ENCODE results near the gene FNDC3B.

FNDC3B gene

DNA sequence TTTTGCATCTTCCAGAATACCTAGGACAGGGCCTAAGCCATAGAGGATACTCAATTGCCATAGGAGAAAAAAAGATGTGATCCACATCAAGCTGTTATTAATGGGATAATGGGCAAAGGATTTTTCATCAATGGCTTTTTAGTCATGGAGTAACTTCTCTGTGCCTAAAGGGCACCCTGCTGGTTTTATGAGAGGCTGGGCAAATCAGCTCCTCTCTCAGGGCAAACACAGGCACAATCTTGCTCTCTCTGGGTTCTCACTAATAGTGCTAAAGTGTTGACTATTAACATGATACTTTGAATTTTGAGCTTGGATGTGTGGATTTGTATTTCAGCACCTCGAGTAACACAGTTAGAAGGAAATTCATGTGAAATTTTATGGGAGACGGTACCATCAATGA lies 341.3 kb downstream of the FNDC3B start:
- no peak for DNase-seq

DNA sequence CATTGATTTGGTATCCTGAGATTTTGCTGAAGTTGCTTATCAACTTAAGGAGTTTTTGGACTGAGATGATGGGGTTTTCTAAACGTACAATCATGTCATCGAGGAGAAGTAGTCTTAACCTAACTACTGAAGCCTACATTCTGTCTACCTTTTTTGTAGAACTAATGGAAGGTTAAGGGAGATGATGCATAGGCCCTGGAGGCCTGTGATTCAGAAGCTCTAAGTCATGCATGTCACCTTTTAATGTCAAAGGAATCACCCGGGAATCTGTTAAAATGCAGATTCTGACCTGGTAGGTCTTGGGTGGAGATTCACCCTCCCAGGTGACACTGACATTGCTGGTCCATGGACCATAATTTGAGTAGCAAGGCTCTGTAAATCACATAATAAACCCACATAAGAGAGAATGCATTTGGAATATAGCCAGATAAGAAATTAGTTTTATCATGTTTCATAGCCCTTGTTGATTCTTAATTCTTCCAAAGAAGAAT lies 344.0 kb downstream of the FNDC3B start:
- no peak for DNase-seq

DNA sequence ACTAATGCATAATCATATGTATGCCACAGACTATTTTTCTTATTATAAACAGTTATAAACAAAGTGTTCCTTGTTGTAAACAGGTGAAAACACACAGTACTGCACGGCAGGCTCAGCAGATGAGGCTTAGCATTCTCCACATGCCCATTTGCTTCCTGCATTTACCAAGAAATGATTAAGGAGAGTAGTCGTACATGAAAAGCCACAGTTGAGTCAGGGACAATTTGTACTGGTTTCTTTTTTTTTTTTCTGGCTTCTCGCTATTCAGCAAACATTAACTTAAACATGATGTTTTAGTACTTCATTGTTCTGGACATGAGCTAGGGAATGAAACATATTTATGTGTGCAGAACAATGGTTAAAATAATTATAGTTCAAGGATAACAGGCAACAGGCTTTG lies 345.5 kb downstream of the FNDC3B start:
- DNase-seq = no peak

DNA sequence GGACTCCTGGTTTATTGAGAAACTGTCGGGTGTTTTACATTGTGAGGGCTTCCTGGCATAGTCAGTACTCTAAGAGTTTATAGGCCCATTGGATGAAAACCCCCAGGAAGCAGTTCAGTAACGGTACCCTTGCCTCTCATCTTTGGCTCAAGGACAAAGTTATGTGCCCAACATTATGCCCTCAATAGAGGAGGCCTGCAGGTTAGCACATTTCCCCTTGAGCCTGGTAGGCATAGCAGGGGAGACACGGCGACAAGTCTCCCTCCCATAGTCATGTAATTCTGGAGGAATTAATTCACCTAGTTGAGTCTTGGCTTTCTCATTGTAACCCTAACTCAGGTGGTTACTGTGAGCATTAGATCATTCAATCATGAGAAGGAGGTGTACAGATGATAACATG lies 348.4 kb downstream of the FNDC3B start:
- DNase-seq = no peak

DNA sequence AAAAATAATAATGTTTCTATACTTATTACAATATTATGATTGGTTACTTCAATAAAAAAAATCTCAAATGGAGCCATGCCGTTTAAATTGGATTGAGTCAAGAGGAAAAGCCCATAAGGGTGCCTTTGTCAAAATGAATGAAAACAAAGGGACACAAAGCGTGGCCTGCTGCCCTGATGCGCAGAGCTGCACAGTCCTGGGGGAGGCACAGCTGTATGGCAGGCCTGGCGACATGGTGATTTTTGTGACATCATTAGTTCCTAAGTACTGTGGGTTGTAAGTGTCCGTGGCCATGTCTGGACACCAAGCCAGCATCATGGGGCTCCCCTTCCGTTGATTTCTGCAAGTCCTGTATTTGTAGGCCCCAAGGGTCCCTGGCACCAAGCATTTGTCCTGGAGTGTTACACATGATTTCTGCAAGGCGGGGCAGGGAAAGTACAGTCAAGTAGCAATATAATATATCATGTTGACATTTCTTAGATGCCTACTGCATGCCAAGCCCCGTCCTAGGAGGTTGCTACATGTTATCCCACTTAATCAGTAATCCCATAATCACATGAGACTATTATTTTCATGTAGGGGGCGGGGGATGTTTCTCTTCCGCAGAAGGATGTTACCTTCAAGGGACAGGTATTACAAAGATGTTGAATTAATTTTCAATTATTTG lies 349.2 kb downstream of the FNDC3B start:
- no peak for DNase-seq

DNA sequence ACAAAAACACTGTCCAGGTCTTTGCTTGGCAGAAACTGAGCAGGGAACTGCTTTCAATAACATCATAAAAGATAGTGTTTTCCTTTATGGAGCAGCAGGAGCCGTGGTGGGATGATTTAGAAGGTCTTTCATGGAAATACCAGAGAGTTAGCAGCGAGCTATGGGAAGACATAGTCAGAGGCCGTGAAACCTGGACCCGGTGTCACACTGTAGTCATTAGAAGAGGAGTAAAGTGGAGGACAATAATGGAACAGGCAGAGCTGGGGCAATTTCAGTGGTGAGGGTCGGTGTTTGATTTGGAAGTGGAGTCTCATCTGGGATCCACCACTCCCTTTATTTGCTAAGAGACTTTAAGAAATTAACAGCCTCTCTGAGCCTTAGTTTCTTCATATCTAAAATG lies 351.4 kb downstream of the FNDC3B start:
- no peak for DNase-seq

DNA sequence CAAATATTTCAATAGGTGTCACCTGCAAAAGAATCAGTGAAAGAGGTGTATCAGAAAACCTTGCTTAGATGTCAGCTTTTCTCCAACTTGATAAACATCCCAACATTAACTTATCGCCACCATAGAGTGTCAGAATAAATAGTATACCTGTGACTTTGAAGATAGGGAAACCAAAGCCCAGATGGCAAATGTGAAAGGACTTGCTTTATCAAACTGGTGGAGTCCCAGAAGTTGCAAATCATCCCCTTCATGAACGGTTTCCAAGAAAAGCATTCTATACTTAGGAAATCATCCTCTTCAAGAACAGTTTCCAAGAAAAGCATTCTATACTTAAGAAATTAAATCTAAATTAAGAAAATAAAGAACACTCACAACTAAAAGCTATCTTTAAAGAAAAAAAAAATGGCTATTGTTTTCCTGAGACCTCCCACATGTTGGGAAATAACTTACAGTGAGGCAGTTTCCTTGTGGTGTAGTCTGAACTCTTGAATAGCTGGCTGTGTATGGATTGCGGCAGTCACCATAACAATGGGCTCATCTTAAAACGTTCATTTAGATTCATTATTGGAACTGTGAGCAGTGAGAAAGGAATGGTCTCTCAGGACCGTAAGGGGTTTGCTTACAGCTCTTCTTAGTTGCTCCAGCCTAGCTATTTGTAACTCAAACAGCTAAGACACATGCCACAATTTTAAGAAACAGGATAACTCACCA lies 352.4 kb downstream of the FNDC3B start:
- no peak for DNase-seq

DNA sequence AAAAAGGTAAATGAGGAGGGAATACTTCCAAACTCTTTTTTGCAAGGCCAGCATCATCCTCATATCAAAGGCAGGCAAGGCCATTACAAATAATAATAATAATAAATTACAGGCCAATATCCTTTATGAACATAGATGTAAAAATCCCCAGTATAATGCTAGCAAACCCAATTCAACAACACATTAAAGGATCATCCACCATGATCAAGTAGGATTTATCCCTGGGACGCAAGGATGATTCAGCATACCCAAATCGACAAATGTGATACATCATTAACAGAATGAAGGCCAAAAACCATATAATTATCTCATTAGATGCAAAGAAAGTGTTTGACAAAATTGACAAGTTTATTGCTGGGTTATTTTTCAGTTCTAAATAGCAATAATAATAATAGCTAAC lies 355.3 kb downstream of the FNDC3B start:
- no peak for DNase-seq

DNA sequence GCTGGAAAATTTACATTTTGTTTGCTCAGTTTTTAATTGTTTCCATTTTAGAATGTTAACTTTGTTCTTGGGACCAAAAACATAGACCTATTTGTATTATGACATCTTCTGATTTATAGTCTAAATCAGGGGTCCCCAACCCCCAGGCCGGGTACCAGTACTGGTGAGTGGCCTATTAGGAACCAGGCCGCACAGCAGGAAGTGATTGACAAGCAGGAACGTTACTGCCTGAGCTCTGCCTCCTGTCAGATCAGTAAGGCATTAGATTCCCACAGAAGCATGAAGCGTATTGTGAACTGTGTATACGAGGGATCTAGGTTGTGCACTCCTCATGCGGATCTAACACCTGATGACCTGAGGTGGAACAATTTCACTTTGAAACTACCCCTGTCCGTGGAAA lies 357.0 kb downstream of the FNDC3B start:
- DNase-seq = no peak

DNA sequence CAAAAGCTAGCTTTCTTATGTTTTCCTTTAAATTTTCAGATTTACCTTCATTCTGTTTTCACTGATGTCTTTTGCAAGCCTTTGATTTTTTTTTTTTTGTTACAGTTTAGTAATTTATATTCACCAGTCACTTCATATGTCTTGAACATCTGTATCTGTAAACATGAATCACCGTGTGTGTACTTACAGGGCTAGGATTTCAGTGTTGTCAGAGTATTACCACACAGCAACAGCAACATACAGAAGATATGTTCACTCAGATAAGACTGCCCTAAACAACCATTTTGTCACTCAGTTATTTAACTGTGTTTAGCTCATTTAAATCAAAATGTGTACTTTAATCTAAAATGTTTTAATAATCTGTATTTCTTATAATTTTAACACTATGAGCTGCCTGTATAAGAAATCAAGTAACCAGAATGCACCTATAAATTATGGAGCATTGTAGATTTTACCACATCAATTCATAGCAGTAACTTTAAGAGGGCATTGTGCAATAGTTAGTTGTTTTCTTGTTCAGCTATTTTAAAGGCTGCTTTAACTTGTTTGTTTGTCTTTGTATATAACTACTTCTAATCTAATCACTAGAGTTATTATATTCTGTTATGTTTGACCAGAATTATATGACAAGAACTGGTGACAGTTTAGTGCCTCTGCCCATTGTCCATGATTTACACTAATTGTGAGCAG lies 358.5 kb downstream of the FNDC3B start:
- DNase-seq = no peak

DNA sequence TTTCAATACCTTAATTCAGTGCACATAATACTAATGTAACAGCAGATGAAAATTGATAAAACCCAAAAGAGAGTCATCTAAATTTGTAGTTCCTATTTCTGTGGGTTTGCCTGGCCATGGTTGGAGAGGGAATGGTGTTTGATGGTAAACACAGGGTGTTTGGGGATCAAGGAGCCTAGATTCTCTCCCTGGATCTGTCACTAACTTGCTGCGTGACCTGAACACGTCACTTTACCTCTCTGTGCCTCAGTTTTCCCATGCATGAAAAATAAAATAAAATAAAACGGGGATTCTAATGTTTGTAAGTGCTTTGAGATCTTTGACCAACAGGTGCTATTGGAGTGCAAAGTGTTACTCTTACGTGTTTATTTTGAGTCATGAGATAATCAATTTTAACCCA lies 359.1 kb downstream of the FNDC3B start:
- no peak for DNase-seq

DNA sequence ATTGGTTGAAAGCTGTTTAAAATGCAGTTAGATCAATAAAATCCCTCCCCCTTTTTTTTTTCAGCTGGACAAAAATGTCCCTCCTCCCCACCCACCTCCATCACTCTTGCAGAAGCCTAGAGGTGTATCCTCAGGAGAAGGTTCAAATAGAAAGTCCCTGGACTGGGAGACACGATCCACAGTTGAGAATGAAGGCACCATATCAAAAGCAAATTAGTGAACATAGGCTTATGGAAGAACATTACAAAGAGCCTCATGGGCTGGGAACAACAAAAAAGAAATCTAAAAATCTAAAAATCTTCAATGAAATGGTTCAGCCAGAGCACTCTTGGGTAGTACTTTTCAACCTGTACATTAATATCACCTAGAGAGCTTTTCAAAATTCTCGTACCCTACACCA lies 362.7 kb downstream of the FNDC3B start:
- no peak for DNase-seq

DNA sequence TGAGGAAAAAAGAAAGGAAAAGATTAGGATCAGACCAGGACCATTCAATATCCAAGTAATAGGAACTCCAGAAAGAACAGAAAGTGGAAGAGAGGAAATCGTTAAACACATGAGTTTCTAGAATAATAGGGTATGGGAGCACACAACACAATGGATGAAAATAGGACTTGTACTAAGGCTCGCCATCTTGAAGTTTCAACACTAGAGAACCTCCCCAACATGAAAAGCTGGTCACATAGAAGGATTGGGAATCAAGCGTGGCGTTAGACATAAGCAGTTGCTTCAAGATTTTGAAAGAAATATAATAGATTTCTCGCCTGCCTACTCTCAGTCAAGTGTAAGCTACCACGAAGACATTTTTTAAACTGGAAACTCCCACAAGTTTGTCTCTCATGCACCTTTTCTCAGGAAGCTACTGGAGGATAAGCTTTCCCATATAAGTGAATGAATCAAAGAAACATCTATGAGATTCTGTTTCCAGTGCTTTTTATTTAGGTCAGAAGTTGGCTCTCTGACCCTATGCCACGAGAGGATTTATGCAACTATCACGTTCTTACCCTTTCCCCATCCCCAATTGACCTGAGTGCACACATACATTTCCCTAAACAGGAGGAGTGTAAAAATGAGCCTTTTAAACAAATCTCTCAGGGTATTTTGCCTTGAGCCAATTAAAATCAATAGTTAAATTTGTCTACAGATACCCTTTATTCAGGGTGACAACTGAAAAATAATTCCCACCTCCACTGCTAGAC lies 363.7 kb downstream of the FNDC3B start:
- DNase-seq = no peak

DNA sequence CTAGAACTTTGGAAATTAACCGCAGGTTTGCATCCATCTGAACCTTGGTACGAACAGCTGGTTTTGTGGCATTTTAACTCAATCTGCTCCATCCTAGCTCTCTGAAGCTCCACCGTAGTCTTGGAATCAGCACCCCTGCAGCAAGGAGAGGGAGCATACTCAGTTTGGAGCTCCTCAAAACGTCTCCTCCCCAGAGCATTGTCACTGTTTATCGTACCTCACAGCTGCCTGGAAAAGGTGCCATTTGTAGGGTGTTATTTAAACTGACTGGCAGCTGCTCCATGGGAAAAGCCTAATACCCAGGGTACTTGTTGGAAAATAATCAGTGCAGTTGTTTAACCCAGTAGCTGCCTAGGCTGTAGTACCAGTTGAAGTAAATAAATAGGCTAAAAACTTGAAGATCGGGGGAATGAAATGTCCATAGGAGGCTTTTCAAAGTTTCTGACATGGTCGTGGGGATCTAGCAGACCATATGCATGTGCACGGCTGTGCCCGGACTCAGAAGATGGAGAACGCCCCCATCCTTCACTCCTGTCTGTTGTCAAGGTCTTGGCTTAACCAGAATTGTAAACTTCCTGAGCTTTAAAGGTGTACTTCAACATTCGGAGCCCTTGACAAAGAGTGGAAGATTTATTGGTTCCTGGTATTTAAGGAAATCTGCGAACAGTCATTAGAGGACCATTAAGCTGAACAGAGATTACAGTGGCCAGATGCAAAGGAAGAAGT lies 365.0 kb downstream of the FNDC3B start:
- DNase-seq = no peak

DNA sequence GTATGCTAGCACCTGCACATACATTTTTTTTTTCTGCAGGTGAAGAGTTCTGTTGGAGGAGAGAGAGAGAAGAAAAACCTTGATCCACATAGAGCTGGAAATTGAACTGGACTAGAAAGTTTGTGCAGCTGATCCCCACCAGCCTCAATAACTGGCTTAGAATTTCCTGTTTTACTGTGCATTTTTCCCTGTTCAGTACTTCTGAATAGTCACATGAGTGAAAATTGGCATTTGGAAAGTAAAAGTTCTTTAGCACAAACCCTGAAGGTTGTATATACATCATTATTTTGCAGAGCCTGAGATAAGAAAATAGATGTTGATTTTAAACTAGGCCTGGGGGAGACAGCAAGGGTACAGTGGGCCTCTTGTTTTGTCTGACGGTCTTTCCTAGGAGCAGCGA lies 366.5 kb downstream of the FNDC3B start:
- DNase-seq = no peak

DNA sequence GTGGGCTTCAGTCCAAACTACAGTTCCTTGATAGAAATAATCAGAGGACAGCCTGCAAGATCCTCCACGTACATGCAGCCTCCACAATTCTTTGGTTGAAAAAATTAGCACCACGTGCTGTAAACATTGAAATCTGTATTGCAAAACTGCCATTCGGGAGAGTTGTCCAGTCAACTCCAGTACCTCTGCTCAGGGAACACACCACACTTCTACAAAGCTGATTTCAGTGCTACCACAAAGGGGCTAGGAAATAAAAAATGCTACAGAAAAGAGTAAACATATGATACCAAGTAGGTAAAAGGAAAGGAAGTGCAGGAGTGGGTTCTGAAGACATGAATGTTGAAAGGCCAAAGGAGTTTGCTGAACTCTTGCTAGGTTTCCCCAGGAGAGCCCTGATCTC lies 368.5 kb downstream of the FNDC3B start:
- DNase-seq = no peak

DNA sequence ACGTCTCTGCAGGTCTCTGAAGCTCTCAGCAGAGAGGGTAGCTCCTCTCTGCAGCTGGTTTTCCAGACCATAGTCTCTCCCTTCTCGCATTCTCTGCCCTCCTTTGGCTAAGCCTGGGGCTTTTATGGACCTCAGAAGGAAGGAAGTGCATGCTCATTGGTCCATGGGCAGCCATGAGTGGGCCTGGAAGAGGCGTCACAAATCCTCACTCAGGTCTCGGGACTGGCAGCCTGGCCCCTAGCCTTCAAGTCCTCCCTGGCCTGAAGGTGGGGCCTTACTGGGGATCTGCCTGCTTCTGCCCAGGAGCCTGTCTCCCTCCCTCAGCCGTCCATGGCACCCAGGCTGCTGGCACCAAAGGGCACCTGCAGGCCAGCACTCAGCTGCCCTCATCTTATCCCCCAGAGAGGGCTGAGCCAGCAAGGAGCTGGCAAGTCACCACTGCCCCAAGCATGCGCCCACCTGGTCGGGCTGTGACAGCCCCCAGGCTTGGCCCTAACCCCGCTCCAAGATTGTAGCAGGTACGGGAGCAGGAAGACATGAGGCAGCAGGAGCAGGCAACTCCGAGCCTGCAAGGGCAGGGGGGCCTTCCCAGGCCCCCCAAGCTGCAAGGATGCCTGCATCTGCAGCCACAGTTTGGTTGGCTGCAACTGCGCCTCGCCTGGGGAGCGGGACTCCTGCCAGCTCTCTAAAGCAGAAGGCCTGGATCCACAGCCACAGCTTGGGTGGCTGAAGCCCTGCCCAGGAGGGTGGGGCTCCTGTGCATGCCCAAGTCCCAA lies 371.5 kb downstream of the FNDC3B start:
- no peak for DNase-seq

DNA sequence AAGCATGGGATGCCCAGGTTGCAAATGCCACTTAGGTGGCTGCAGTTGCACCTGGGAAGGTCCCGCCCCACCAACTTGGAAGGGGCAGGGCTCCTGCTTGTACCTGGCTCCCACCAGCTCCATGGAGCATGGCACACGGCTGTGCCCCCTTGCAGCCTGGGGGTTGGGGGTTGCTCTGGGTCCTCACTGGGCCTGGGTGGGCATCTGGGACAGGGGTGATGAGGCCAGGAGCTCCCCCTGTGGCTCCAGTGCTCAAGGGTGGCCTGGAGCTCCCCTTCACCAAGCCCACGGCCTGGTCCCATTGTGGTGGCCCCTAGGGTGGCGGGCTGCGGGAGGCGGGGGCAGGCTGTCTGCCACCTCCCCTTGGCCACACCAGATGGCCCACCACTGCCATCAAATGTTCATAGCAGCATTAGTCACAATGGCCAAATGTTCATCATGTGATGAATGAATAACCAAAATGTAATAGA lies 372.1 kb downstream of the FNDC3B start:
- DNase-seq = no peak

DNA sequence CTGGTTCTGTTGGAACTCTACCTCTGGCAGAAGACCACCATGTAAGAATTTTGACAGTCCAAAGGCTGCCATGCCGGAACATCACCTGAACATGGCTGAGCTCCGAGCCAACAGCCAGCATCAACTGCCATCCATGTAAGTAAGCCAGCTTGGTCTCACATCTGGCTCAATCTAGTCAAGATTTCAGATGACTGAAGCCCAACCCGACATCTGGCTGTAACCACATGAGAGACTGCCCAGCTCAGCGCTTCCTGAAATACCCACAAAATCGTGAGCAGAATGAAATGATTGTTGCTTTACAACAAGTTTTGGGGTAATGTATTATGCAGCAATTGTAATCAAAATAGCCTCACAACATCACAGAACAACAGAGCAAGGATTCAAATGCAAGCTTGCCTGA lies 375.9 kb downstream of the FNDC3B start:
- DNase-seq = no peak

DNA sequence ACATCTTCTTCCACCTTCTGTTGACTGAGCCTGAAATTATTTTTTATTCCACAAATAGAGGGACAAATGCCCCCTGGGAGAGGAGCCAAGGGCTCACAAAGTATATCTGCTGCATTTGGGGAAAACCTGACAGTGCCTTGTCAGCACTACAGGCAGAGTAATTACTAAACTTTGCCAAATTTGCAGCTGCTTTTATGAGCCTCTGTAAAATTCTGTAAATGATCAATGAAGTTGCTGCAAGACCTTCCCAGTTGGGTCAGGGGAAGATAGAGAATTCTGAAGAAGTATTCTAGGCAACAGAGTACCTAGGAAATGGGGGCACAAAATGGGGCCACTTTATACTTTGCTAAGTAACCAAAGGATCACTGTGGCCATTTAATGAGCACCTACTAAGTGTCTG lies 398.3 kb downstream of the FNDC3B start:
- no peak for DNase-seq

DNA sequence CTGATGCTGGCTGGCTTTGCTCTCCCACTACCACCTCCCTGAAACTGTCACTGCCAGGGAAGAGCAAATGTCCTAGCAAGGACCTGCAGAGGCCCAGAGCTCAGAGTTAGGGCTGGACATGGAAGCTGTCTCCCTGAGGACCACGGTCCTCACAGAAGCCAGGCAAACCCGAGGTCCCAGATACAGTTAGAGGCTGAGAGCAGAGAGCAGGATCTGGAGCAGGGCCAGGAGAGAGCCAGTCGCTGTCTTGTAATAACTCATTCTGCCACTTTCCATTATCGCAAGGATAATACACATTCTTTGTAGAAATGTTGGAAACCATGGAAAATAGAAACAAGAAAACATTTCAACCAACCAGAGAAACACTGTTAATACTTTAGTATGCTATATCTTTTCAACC lies 398.8 kb downstream of the FNDC3B start:
- no peak for DNase-seq

DNA sequence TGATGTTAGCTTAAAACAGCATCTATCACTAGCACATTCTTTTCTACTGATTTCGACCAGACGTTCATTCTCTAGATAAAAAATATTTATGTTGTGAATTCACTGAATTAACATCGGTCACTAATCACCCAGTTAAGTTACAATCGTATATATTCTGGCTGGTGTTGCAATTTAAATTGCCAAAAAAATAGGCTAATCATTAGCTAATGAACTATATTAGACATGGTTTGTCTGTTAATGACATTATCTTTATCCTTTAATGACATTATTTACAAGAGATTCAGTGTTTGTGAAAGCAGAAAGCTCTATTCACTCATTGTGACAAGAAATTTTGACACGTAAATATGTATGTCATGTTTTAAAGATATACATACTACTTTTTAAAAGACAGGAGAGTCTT lies 402.2 kb downstream of the FNDC3B start:
- no peak for DNase-seq

Data from inflammatory macrophage treated with lipopolysaccharide for 4 hours (primary cell).